ENCODE results near the gene SUSD6. TPM values are rescaled to one million over a fixed set of nuclear protein-coding genes. Genes with fewer than 3 reads are reported as not detected.

The SUSD6 gene
- total RNA-seq, 2 experiments from 2014 or later = 23.1 to 43.6 TPM

DNA sequence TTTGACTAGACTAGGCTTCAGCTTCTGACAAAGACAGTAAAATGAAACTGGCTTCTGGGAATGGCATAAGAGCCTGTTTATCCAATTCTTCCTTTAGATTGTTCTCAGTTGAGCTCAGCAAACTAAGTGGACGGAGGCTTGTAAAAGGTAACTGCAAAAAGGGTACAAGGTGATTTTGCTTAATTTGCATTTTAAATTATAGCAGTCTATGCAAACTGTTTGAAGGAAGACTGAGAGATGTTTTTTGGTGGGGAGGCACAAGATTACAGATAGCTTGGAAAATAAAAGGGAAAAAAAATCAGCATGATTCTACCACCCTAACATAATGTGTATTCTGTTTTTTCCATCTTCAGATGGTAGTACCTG, 5.0 kb downstream of the SUSD6 start:
- Histone ChIP-seq H3K4me2 (ENCODE audit: low read length) (peak overlapping the region; percentile 97), H3K9me3 (ENCODE audit: low read length) (peaks cover 6% of the 10 kb centered on the region; the same call in 1 of the 2 replicates), H3K79me2 (ENCODE audit: insufficient read depth, low read depth, low read length) (peaks cover 84% of the 10 kb centered on the region), H4K20me1 (ENCODE audit: insufficient read depth, low read length) (peaks cover 45% of the 10 kb centered on the region), H3K36me3 (ENCODE audit: insufficient read depth, low read length) (peaks cover 67% of the 10 kb centered on the region), H2AFZ (ENCODE audit: low read length) (no peak overlapping the region), H3K9me2 (ENCODE audit: insufficient read depth, low read length) (no peaks in the 10 kb centered on the region), H3K4me1 (ENCODE audit: insufficient read depth, low read length, poor library complexity, severe bottlenecking) (peaks cover 81% of the 10 kb centered on the region), H3K27ac (ENCODE audit: low read depth, low read length, poor library complexity, severe bottlenecking) (peak overlapping the region; percentile 99), H3K4me3 (ENCODE audit: low read depth, low read length, poor library complexity, severe bottlenecking) (peak overlapping the region; percentile 78)
- TF ChIP-seq, protein P1, sequence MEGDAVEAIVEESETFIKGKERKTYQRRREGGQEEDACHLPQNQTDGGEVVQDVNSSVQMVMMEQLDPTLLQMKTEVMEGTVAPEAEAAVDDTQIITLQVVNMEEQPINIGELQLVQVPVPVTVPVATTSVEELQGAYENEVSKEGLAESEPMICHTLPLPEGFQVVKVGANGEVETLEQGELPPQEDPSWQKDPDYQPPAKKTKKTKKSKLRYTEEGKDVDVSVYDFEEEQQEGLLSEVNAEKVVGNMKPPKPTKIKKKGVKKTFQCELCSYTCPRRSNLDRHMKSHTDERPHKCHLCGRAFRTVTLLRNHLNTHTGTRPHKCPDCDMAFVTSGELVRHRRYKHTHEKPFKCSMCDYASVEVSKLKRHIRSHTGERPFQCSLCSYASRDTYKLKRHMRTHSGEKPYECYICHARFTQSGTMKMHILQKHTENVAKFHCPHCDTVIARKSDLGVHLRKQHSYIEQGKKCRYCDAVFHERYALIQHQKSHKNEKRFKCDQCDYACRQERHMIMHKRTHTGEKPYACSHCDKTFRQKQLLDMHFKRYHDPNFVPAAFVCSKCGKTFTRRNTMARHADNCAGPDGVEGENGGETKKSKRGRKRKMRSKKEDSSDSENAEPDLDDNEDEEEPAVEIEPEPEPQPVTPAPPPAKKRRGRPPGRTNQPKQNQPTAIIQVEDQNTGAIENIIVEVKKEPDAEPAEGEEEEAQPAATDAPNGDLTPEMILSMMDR (conservative IDR thresholded peaks at IDR 0.05; ENCODE audit: low read length) = no peak
- TF ChIP-seq EZH2phosphoT487 (IDR thresholded peaks at IDR 0.05; ENCODE audit: borderline replicate concordance, low read depth, low read length) = no peak
- BruUV-seq (replicated peaks) = no TSS peak
- CTCF ChIA-PET (ENCODE audit: unreplicated experiment) = no interaction called here
- POLR2A ChIA-PET = interaction anchor here (0.7 to 3.8 kb wide), 7 partner anchors 9 to 73 kb away, joined by 3 to 22 read pairs (median 3); no protein-coding TSS in a partner anchor
- no peak for DNase-seq (ENCODE audit: low spot score)
- intact Hi-C loops (cut with micrococcal nuclease; ENCODE audit: unreplicated experiment) = loop anchor here (5.0 to 10.0 kb wide), 3 partner anchors 219 to 1188 kb away; partner anchors contain the start of genes ERH, MAP3K9, SLC39A9 and TTC9

- Histone ChIP-seq H3K9me3 (ENCODE audit: low read length) (peaks cover 6% of the 10 kb centered on the region; the same call in 1 of the 2 replicates), H3K27ac (ENCODE audit: low read depth, low read length, poor library complexity, severe bottlenecking) (peak overlapping the region; percentile 99), H3K4me2 (ENCODE audit: low read length) (peak overlapping the region; percentile 97), H4K20me1 (ENCODE audit: insufficient read depth, low read length) (peaks cover 49% of the 10 kb centered on the region), H3K79me2 (ENCODE audit: insufficient read depth, low read depth, low read length) (peaks cover 89% of the 10 kb centered on the region), H3K36me3 (ENCODE audit: insufficient read depth, low read length) (peaks cover 70% of the 10 kb centered on the region), H3K9me2 (ENCODE audit: insufficient read depth, low read length) (no peaks in the 10 kb centered on the region), H3K4me1 (ENCODE audit: insufficient read depth, low read length, poor library complexity, severe bottlenecking) (peaks cover 93% of the 10 kb centered on the region), H2AFZ (ENCODE audit: low read length) (no peak overlapping the region), H3K4me3 (ENCODE audit: low read depth, low read length, poor library complexity, severe bottlenecking) (peak overlapping the region; percentile 78)
- no TSS peak for BruUV-seq (replicated peaks)
- ChIA-PET POLR2A (interaction anchor here (0.6 to 3.8 kb wide), 2 partner anchors 12 to 102 kb away, joined by 3 to 22 read pairs; no protein-coding TSS in a partner anchor), CTCF (ENCODE audit: unreplicated experiment) (no interaction called here)
- peak; percentile 57 for DNase-seq (ENCODE audit: low spot score)
- intact Hi-C loops (cut with micrococcal nuclease; ENCODE audit: unreplicated experiment) = loop anchor here (5.0 to 10.0 kb wide), 3 partner anchors 220 to 1187 kb away; partner anchors contain the start of genes ERH, MAP3K9, SLC39A9 and TTC9
- TF ChIP-seq, protein P1 (conservative IDR thresholded peaks at IDR 0.05; ENCODE audit: low read length) = no peak
- no peak for TF ChIP-seq EZH2phosphoT487 (IDR thresholded peaks at IDR 0.05; ENCODE audit: borderline replicate concordance, low read depth, low read length)
Observed at GRCh38 chr14:69617796-69618195, 6.4 kb downstream of the SUSD6 start.

DNA sequence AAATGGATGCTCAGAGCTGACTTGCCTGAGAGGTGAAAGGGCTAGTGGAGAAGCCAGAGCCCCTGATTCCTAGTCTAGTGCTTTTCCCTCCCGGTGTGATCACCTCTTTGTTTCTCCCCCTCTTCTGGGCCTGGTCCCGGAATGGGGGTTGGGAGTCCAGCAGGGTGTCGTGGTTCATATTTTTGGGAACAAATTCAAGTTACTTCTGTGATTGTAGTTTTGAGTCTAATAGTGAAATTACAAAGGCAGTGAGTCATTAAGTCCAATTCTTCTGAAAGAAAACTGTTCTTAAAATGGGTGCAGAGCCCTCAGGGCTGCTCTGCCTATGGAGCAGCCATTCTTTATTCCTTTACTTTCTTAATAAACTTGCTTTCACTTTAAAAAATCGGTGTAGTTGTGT, 7.6 kb downstream of the SUSD6 start:
- Histone ChIP-seq H3K79me2 (ENCODE audit: insufficient read depth, low read depth, low read length) (peaks cover 92% of the 10 kb centered on the region), H3K9me3 (ENCODE audit: low read length) (peaks cover 6% of the 10 kb centered on the region; the same call in 1 of the 2 replicates), H2AFZ (ENCODE audit: low read length) (no peak overlapping the region), H3K4me2 (ENCODE audit: low read length) (peak overlapping the region; percentile 97; the same call in 1 of the 2 replicates), H3K4me1 (ENCODE audit: insufficient read depth, low read length, poor library complexity, severe bottlenecking) (peaks cover 96% of the 10 kb centered on the region), H4K20me1 (ENCODE audit: insufficient read depth, low read length) (peaks cover 49% of the 10 kb centered on the region), H3K4me3 (ENCODE audit: low read depth, low read length, poor library complexity, severe bottlenecking) (no peak overlapping the region), H3K36me3 (ENCODE audit: insufficient read depth, low read length) (peaks cover 62% of the 10 kb centered on the region), H3K27ac (ENCODE audit: low read depth, low read length, poor library complexity, severe bottlenecking) (peak overlapping the region; percentile 99), H3K9me2 (ENCODE audit: insufficient read depth, low read length) (no peaks in the 10 kb centered on the region)
- no peak for DNase-seq (ENCODE audit: low spot score)
- ChIA-PET POLR2A (interaction anchor here (1.9 kb wide), 1 partner anchor 11 kb away, joined by 7 read pairs; no protein-coding TSS in a partner anchor), CTCF (ENCODE audit: unreplicated experiment) (no interaction called here)
- no peak for TF ChIP-seq EZH2phosphoT487 (IDR thresholded peaks at IDR 0.05; ENCODE audit: borderline replicate concordance, low read depth, low read length)
- TF ChIP-seq, protein P1 (conservative IDR thresholded peaks at IDR 0.05; ENCODE audit: low read length) = no peak
- intact Hi-C loops (cut with micrococcal nuclease; ENCODE audit: unreplicated experiment) = loop anchor here (5.0 to 10.0 kb wide), 3 partner anchors 222 to 1186 kb away; partner anchors contain the start of genes ERH, MAP3K9, SLC39A9 and TTC9
- no TSS peak for BruUV-seq (replicated peaks)
